Measurements from ENCODE around the gene FSIP1.

- no peak for TF ChIP-seq GATA2 (IDR thresholded peaks at IDR 0.05; ENCODE audit: low read depth, low read length)
- no peak for TF ChIP-seq GATA3 (IDR thresholded peaks at IDR 0.05; ENCODE audit: low read depth, low read length)
Measured at GRCh38 chr15:39643727-39644126, 138.9 kb downstream of the FSIP1 start.
